Occipital lobe (tissue), 2 donors: ENCODE data around the gene KIAA0513. TPM values are rescaled to one million over a fixed set of nuclear protein-coding genes. Genes with fewer than 3 reads are reported as not detected.
A peak's percentile ranks its signal among the peaks of the same experiment; 100 is the strongest.

Source experiments
- DNase-seq: peaks from one replicate; lab custom pipeline; 2025; lab: John Stamatoyannopoulos, UW
- total RNA-seq: library from RNA; depleted of rRNA; stranded (reverse); fragments of >200 nt; gene quantifications from one replicate; pipeline ENCODE4 v1.2.3, GENCODE V29; 2014

KIAA0513 gene
- total RNA-seq, 1 donor from 2014 or later: 53.7 TPM

DNA sequence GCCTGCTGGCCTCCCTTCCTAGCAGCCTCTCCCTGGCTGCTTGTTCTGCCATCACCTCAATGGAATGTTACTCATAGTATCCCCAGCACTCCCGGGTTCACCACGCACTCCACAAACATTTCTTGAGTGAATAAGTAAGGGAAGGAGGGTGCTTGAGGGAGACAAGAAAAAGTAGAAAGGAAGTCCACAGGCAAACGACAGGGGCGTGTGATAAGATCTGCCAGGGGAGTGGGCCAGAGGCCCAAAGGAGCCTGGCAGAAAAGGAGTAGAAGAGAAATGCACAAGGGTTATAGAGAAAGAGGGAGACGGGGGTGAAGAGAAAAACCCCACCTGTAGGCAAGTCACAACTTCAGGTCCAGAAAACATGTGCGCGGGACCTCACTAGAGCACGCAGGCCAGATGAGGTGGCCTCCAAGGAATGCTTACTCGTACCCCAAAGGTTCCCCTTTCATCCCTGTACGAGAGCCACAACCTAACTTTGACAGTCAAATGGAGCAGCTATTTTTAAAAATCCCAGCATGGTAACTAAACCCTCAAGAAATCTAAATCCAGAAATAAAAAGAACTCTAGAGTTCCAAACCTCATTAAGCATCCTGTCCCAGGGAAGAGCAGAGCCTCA lies 22.9 kb upstream of the KIAA0513 start:
- no peak for DNase-seq

- no peak for DNase-seq
Observed at GRCh38 chr16:85005285-85006069, 22.1 kb upstream of the KIAA0513 start.

- no peak for DNase-seq
Observed at GRCh38 chr16:85006639-85007038, 21.0 kb upstream of the KIAA0513 start.

- DNase-seq: no peak
Observed at GRCh38 chr16:85007496-85008214, 19.9 kb upstream of the KIAA0513 start.

- no peak for DNase-seq
Observed at GRCh38 chr16:85008271-85008670, 19.3 kb upstream of the KIAA0513 start.

DNA sequence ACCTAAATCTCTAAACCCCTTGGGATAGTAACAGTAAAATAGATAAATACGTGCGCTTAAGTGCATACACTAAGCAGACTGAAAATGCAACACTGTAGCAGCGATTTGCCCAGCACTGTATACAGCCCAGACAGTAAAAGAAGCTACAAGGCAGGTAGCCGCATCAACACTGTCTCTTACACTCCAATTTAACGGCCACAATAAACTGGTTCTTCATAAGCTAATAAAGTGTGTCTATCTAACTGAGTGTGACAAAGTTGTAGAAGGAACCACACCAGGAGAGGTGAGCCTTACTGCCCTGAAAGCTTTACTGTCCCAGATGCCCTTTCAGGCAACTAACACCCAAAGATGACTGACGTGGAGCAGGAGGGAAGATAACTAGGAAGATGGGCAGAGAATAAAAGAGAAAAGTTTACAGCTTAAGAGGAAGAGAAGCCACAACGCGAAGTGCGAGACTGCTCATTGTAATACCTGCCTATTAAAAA lies 17.1 kb upstream of the KIAA0513 start:
- no peak for DNase-seq

DNA sequence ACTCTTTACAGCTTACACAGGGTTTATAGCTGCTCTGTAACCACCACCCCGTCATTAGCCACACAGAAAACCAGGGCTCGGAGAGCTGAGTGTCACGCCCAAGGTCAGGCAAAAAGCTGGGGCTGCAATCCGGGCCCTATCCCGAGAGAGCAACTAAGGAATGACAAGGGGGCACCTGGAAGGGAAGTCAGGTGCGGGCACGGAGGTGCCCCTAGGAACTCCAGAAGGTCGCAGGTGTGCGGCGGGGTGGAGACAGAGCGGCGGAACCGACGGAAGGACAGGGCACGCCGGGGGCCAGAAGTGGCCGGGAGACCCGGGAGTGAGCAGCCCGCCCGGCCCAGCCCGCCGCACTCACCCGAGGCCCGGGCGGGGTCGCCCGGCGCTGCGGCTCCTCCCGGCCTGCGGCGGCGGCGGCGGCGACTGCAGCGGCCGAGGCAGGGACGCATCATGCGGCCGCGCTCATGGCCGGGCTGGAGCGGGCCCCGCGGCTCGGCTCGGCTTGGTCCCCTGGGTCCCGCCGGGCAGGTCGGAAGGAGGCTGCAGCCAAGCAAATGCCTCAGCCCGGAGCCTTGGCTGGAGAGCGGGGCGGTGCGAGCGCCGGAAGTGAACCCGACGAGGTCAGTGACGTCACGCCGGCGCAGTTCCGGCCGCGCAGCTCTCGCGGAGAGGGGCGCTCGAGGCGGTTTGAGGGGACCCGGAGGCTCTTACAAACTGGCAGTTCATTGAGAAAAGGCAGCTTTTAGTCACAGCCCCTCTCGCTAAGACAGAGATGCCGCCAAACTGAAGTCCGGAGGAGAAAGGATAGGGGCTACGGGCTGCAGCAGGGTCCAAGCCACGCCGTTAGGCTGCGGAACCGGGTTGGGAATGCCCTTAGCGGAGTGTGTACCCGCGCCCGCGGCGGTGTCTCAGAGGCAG lies 16.4 kb upstream of the KIAA0513 start, which contains the start of gene ZDHHC7:
Gene ZDHHC7 (minus strand): TSS at position 605 of the 915 bp plus-strand sequence. CDS start 20,917 bp downstream, outside the sequence.
- DNase-seq: peak; percentile 85

- DNase-seq: no peak
Observed at GRCh38 chr16:85011846-85012284, 15.7 kb upstream of the KIAA0513 start.

DNA sequence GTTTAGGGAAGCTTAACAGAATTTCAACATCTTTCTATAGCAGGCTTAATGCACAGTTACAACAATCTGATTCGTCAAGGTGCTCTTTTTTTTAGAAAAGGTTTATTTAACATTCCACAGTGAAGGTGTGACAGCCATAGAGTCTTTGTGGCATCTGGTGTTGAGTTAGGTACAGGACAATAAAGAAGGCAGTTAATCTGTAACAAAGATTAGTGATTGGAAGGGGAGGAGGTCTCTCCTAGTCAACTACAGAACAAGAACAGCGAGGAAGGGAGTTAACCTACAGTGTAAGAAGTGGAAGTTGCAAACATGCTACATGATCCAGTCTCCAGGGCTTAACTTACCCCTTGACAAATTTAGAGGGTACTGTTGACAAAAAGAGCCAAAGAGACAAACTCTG lies 13.3 kb upstream of the KIAA0513 start:
- DNase-seq: no peak

DNA sequence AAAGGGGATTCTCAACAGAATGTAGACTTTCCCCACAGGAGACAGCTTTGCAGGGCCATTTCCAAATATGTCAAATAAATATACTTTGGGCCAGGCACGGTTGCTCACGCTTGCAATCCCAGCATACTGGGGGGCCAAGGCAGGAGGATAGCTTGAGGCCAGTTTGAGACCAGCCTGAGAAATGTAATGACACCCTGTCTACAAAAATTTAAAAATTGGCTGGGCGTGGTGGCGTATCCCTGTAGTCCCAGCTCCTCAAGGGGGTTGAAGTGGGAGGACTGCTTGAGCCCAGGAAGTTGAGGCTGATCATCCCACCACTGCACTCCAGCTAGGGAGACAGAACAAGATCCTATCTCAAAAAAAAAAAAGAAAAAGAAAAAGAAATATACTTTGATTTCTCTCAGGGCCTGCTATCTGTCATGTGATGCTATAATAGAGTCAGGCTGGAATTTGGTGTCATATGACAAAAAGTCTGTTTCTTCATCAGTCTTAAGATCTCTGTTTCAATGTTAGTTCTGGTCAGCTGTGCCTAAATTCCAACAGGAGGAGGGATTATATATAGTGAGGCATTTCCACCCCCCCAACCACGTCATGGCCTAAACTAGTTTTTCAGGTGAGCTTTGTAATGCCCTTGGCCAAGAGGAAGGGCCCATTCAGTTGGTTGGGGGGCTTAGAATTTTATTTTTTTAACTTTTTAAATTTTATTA lies 12.0 kb upstream of the KIAA0513 start:
- no peak for DNase-seq

DNA sequence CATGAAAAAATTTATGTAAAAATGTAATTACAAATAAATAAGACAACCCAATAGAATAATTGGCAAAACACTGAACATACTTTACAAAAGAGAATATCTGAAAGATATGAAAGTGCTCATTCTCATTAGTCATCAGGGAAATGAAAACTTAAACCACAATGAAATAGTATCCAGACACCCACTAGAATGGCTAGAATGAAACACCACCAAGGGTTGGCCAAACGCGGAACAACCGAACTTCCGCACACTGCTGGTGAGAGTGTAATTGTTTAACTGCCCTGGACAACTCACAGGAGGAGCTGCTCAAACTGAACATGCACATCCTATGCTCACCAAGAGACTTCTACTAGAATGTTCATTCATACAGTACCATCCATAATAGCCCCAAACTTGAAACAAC lies 10.4 kb upstream of the KIAA0513 start:
- no peak for DNase-seq

DNA sequence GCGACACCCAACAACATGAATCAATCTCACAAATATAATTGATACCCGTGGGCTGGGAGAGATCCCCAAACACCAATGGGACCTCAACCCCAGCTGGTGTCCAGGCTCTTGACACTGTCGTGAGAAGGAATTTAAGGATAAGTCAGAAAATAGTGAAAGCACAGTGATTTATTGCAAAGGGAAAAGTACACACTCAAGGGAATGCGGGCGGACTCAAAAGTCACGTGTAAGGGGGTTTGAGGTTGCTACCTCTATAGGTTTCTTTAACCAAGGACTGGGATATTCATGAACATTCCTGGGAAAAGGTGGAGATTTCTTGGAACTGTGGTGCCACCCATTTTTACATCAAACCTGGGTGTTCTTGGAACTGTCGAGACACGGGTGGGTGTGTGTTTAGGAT lies 10.0 kb upstream of the KIAA0513 start:
- no peak for DNase-seq

GRCh38 chr16:85018529-85019236 lies 8.9 kb upstream of the KIAA0513 start:
- no peak for DNase-seq

DNA sequence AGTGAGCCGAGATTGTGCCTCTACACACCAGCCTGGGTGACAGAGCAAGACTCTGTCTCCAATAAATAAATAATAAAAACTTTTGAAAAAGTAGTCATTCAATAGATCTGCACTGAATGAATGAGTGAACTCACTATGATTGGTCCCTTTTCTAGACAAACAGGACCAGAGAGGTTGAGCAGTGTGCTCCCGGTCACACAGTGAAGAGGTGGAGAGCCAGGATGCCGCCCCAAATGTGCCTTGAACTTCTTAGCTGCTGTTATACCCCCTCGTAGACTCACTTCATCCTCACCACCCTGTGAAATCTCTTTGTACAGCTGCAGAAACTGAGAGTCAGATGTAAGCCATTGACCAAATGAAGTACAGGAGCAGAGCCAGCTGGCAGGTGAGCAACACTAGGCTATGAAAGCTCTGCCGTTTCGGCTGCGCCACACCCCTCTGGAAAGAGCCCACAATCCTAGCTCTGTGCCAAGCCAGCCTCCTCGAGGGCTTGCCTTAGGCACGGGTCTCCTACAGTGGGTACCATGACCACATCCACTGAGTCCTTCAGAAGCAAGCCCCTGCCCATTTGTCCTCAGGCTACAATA lies 7.8 kb upstream of the KIAA0513 start:
- DNase-seq: no peak

GRCh38 chr16:85025781-85026653 lies 1.6 kb upstream of the KIAA0513 start:
- DNase-seq: no peak

- no peak for DNase-seq
Observed at GRCh38 chr16:85026703-85027102, 892 bp upstream of the KIAA0513 start.

GRCh38 chr16:85027958-85028684 lies 526 bp downstream of the KIAA0513 start:
- DNase-seq: no peak
